ENCODE measurements around the gene OR51B2. TPM values are rescaled to one million over a fixed set of nuclear protein-coding genes. Genes with fewer than 3 reads are reported as not detected.

The OR51B2 gene
- total RNA-seq, 1 donor from 2014 or later, result not detected

DNA sequence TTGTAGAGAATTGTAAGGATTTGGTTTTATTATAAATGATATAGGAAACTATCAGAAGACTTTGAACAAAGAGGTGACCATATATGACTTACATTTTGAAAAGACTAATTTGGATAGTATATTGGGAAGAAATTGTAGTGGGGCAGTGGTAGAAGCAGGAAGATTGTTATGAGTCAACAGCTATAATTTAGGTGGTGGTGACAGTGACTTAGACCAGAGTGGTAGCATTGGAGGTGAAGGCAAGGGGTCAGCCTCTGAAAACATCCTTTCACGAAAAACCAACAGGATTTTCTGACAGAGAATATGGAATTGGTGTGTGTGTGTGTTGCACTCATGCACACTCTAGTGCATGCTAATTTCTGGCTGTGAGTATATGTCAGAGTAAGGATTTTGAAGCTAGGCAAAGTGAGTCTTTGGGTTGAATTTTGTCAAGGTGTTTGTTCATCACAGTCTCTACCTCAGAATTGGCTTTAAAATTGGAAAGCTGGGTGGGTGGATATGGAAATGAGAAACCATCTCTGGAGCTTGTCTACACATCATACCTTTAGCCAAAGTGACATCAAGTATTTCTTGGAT, 46.2 kb downstream of the OR51B2 start:
- no peaks in the 10 kb centered on the region for H3K27me3 ChIP-seq (ENCODE audit: control insufficient read depth, insufficient read depth, low read length)
- no peak for TF ChIP-seq CTCF (IDR thresholded peaks at IDR 0.05; ENCODE audit: insufficient read depth, low read length, poor library complexity, severe bottlenecking)
- H3K36me3 ChIP-seq (ENCODE audit: control insufficient read depth, insufficient read depth, low read length), result no peaks in the 10 kb centered on the region
- no peak overlapping the region for H3K4me3 ChIP-seq (ENCODE audit: low read depth, low read length)
- no peak for DNase-seq (ENCODE audit: low read depth)

- Histone ChIP-seq H3K27me3 (ENCODE audit: control insufficient read depth, insufficient read depth, low read length) (no peaks in the 10 kb centered on the region), H3K36me3 (ENCODE audit: control insufficient read depth, insufficient read depth, low read length) (no peaks in the 10 kb centered on the region), H3K4me3 (ENCODE audit: low read depth, low read length) (no peak overlapping the region)
- no peak for TF ChIP-seq CTCF (IDR thresholded peaks at IDR 0.05; ENCODE audit: insufficient read depth, low read length, poor library complexity, severe bottlenecking)
- DNase-seq (ENCODE audit: low read depth), result no peak
These were observed 47.4 kb downstream of the OR51B2 start for GRCh38 chr11:5276697-5277096.

- Histone ChIP-seq H3K36me3 (ENCODE audit: control insufficient read depth, insufficient read depth, low read length) (no peaks in the 10 kb centered on the region), H3K27me3 (ENCODE audit: control insufficient read depth, insufficient read depth, low read length) (no peaks in the 10 kb centered on the region), H3K4me3 (ENCODE audit: low read depth, low read length) (no peak overlapping the region)
- no peak for TF ChIP-seq CTCF (IDR thresholded peaks at IDR 0.05; ENCODE audit: insufficient read depth, low read length, poor library complexity, severe bottlenecking)
- no peak for DNase-seq (ENCODE audit: low read depth)
These were observed 48.6 kb downstream of the OR51B2 start for GRCh38 chr11:5275369-5276110.

GRCh38 chr11:5274395-5274794, 49.7 kb downstream of the OR51B2 start:
- DNase-seq (ENCODE audit: low read depth), result no peak
- H3K27me3 ChIP-seq (ENCODE audit: control insufficient read depth, insufficient read depth, low read length), result no peaks in the 10 kb centered on the region
- H3K4me3 ChIP-seq (ENCODE audit: low read depth, low read length), result no peak overlapping the region
- H3K36me3 ChIP-seq (ENCODE audit: control insufficient read depth, insufficient read depth, low read length), result no peaks in the 10 kb centered on the region
- no peak for TF ChIP-seq CTCF (IDR thresholded peaks at IDR 0.05; ENCODE audit: insufficient read depth, low read length, poor library complexity, severe bottlenecking)

Other genes with a start within 250 kb of the OR51B2 start
- gene OR52A5, start 185.9 kb downstream of the OR51B2 start, total RNA-seq, result not detected in 2 replicates
- not detected in 2 replicates for gene OR52A1, start 169.5 kb downstream of the OR51B2 start, total RNA-seq
- not detected in 2 replicates for gene OR51V1, start 123.6 kb downstream of the OR51B2 start, total RNA-seq
- gene HBB, start 97.2 kb downstream of the OR51B2 start, total RNA-seq, result not detected in 2 replicates
- gene HBD, start 89.8 kb downstream of the OR51B2 start, total RNA-seq, result not detected in 2 replicates
- not detected in 2 replicates for gene HBG1, start 74.4 kb downstream of the OR51B2 start, total RNA-seq
- not detected in 2 replicates for gene HBG2, start 69.5 kb downstream of the OR51B2 start, total RNA-seq
- gene HBE1, start 54.4 kb downstream of the OR51B2 start, total RNA-seq, result not detected in 2 replicates
- gene OR51B4, start 22.4 kb downstream of the OR51B2 start, total RNA-seq, result not detected in 2 replicates
- not detected in 2 replicates for gene OR51B5, start 19.2 kb upstream of the OR51B2 start, total RNA-seq
- gene OR51B6, start 27.2 kb upstream of the OR51B2 start, total RNA-seq, result not detected in 2 replicates
- gene OR51M1, start 59.5 kb upstream of the OR51B2 start, total RNA-seq, result not detected in 2 replicates
- gene OR51Q1, start 97.8 kb upstream of the OR51B2 start, total RNA-seq, result not detected in 2 replicates
- not detected in 2 replicates for gene OR51I1, start 117.2 kb upstream of the OR51B2 start, total RNA-seq
- gene OR51I2, start 125.0 kb upstream of the OR51B2 start, total RNA-seq, result not detected in 2 replicates
- gene OR52D1, start 164.4 kb upstream of the OR51B2 start, total RNA-seq, result not detected in 2 replicates
- gene UBQLN3, start 185.7 kb upstream of the OR51B2 start, total RNA-seq, result not detected in 2 replicates
- 0.21 TPM in 1 of 2 replicates, not detected in the other for gene UBQLNL, start 192.4 kb upstream of the OR51B2 start, total RNA-seq
- 0.75 TPM in 1 of 2 replicates, not detected in the other for gene OR52H1, start 224.2 kb upstream of the OR51B2 start, total RNA-seq

Measured in kidney epithelial cell (primary cell).